Common myeloid progenitor, CD34-positive (primary cell): Measurements from ENCODE around the gene KIF19.

Experiments
- CTCF ChIA-PET: fragments of 350-600 bp; sonication (Branson Sonifier 250); formaldehyde crosslinking; loops from one replicate; lab custom pipeline; 2021; ENCODE audit warnings: antibody characterized with exemption; lab: Charles Lee
- POLR2A ChIA-PET: fragments of 350-600 bp; sonication (Branson Sonifier 250); formaldehyde crosslinking; loops from one replicate; lab custom pipeline; 2021; ENCODE audit warnings: antibody characterized with exemption; lab: Charles Lee
- DNase-seq, 3 donors: peaks; one replicate each; pipeline versions ENCODE4 v3.0.0 to v3.0.0-alpha.2; 2013
- H3K27ac ChIP-seq, 2 experiments: 1 replicate in 1 of 2; 2 replicates in 1 of 2; pipeline ENCODE4 v1.7.0; 2013; ENCODE audit warnings: inconsistent platforms in 2 of 2, low read length in 2 of 2, mild to moderate bottlenecking in 2 of 2, low read depth in 1 of 2, moderate library complexity in 1 of 2; ENCODE audit not compliant: severe bottlenecking in 2 of 2, insufficient read depth in 1 of 2, poor library complexity in 1 of 2
- H3K27me3 ChIP-seq, 5 experiments: replicated peaks in 2 of 5; 1 replicate in 3 of 5; 2 replicates in 2 of 5; pipeline versions ENCODE4 v1.6.1 to v1.7.0; 2013; ENCODE audit warnings: low read length in 4 of 5, mild to moderate bottlenecking in 2 of 5, moderate library complexity in 2 of 5, inconsistent platforms in 1 of 5; ENCODE audit not compliant: insufficient read depth in 5 of 5, control insufficient read depth in 4 of 5
- H3K36me3 ChIP-seq, 4 experiments: 1 replicate in 2 of 4; 2 replicates in 2 of 4; pipeline versions ENCODE4 v1.6.1 to v1.7.0; 2013; ENCODE audit warnings: low read length in 3 of 4, control low read depth in 1 of 4, mild to moderate bottlenecking in 1 of 4; ENCODE audit not compliant: control insufficient read depth in 4 of 4, insufficient read depth in 4 of 4
- H3K4me1 ChIP-seq, 4 experiments: 1 replicate in 3 of 4; 2 replicates in 1 of 4; pipeline versions ENCODE4 v1.6.1 to v1.7.1; 2013; ENCODE audit warnings: low read length in 3 of 4, mild to moderate bottlenecking in 3 of 4, control low read depth in 1 of 4, inconsistent platforms in 1 of 4, moderate library complexity in 1 of 4; ENCODE audit not compliant: control insufficient read depth in 4 of 4, insufficient read depth in 4 of 4; ENCODE audit errors: control extremely low read depth in 1 of 4
- H3K4me3 ChIP-seq, 7 experiments: 1 replicate in 4 of 7; 2 replicates in 3 of 7; pipeline versions ENCODE4 v1.5.1 to v1.7.0; 2013; ENCODE audit warnings: mild to moderate bottlenecking in 7 of 7, low read length in 6 of 7, moderate library complexity in 6 of 7, inconsistent platforms in 2 of 7, low read depth in 2 of 7, control low read depth in 1 of 7; ENCODE audit not compliant: insufficient read depth in 4 of 7, control insufficient read depth in 1 of 7; ENCODE audit errors: extremely low read depth in 1 of 7
- H3K9me3 ChIP-seq, 5 experiments: 1 replicate in 4 of 5; 2 replicates in 1 of 5; pipeline versions ENCODE4 v1.6.1 to v1.7.1; 2013; ENCODE audit warnings: low read length in 4 of 5, mild to moderate bottlenecking in 2 of 5, inconsistent platforms in 1 of 5, low read depth in 1 of 5, moderate library complexity in 1 of 5; ENCODE audit not compliant: control insufficient read depth in 4 of 5, insufficient read depth in 2 of 5; ENCODE audit errors: control extremely low read depth in 1 of 5
- WGBS: methylation state at CpG from one replicate; pipeline ENCODE4 v1.1.5; 2013; ENCODE audit not compliant: insufficient coverage; 5-methylcytosine and 5-hydroxymethylcytosine counted together

Gene KIF19

DNA sequence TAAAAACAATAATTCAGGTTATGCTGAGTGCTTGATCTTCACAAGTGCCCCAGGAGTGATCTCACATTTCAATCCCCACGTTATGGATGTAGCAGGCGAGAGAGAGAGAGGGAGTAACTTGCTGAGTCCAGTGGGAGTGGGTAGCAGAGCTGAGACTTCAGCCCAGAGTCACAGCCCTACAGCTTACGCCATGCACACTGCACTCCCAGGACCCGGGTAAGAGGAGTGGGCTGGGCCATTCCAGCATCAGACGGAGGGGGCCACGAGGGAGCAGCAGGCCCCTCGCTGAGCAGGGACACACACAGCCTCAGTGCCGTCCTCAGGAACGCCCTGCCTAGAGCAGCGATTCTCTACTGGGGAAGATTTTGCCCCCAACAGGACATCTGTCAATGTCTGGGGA is 9.8 kb upstream of the KIF19 start:
- H3K4me1 ChIP-seq: no peaks in the 10 kb centered on the region
- peaks cover 0 to 6% (median 5%) of the 10 kb centered on the region in 5 experiments for H3K9me3 ChIP-seq
- DNase-seq: no peak
- H3K27ac ChIP-seq: no peak overlapping the region
- ChIA-PET POLR2A (no interaction called here), CTCF (interaction anchor here (0.9 to 1.5 kb wide), 5 partner anchors 15 to 39 kb away, joined by 3 to 4 read pairs (median 3); no protein-coding TSS in a partner anchor)
- 79% methylated on average over 8 of the region's 10 CpGs for WGBS
- no peaks in the 10 kb centered on the region for H3K36me3 ChIP-seq
- H3K4me3 ChIP-seq: no peak overlapping the region
- peaks cover 0 to 3% (median 0%) of the 10 kb centered on the region in 5 experiments for H3K27me3 ChIP-seq

DNA sequence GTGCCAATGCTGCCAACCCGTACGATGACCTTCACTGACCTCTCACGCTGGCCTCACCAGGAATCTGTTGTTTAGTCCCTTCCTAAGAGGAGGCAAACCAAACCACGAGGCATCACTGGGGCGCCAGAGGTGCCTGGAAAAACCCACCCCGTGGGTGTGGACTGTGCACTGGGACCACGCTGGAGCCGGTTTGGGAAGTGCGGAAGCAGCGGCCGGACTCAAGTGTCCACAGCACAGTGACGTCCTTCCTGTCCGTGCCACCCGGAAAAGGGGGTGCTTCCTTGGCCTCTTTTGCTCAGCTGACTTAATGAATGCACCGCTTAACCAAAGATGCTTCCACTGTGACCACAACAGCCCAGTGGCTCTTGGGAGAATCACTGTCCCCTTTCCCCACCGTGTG is 9.0 kb upstream of the KIF19 start:
- H3K9me3 ChIP-seq: peaks cover 0 to 5% (median 3%) of the 10 kb centered on the region in 5 experiments
- no peaks in the 10 kb centered on the region for H3K36me3 ChIP-seq
- CTCF ChIA-PET: interaction anchor here (0.6 to 1.5 kb wide), 4 partner anchors 36 to 42 kb away, joined by 3 to 4 read pairs (median 4); no protein-coding TSS in a partner anchor
- 92% methylated on average over 16 of the region's 16 CpGs for WGBS
- H3K4me3 ChIP-seq: no peak overlapping the region
- H3K27me3 ChIP-seq: peaks cover 0 to 3% (median 0%) of the 10 kb centered on the region in 5 experiments
- no peak for DNase-seq
- no peak overlapping the region for H3K27ac ChIP-seq
- H3K4me1 ChIP-seq: no peaks in the 10 kb centered on the region
- POLR2A ChIA-PET: no interaction called here

DNA sequence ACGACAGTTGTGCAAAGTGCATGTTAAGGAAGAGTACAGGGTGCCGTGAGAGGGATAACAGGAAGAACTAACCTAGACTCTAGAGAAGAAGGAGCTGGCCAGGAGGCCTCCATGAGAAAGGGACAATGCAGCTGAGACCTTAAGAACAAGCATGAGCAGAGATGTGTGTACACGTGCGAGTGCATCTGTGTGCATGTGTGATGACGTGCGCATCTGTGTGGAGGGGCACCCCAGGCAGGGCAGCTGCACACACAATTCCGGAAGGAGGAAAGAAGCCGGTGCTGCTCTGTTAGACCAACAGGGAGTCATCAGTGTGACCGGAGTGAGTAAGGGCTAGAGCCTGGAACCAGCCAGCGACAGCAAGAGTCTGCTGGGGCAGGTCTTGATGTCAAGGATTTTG is 7.6 kb upstream of the KIF19 start:
- no peaks in the 10 kb centered on the region for H3K36me3 ChIP-seq
- no peaks in the 10 kb centered on the region for H3K4me1 ChIP-seq
- WGBS: 96% methylated on average over 9 of the region's 10 CpGs
- H3K9me3 ChIP-seq: no peaks in the 10 kb centered on the region
- no peak overlapping the region for H3K4me3 ChIP-seq
- H3K27ac ChIP-seq: no peak overlapping the region
- H3K27me3 ChIP-seq: peaks cover 0 to 3% (median 0%) of the 10 kb centered on the region in 5 experiments
- ChIA-PET POLR2A (no interaction called here), CTCF (no interaction called here)
- no peak for DNase-seq

DNA sequence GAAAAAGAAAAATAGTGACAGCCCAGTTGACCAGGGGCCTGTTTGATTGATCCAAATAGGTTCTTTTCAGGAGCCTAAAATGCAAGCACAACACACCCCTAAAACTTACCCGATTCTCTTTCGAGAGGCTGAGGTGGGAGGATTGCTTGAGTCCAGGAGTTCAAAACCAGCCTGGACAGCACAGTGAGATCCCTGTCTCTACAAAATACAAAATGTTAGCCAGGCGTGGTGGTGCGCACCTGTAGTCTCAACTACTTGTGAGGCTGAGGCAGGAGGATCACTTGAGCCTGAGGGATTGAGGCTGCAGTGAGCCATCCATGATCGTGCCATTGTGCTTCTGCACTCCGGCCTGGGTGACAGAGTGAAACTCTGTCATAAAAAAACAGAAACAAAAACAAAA is 1.5 kb upstream of the KIF19 start:
- Histone ChIP-seq H3K27me3 (peaks cover 0 to 31% (median 29%) of the 10 kb centered on the region in 5 experiments), H3K9me3 (no peaks in the 10 kb centered on the region), H3K36me3 (no peaks in the 10 kb centered on the region), H3K4me3 (no peak overlapping the region), H3K4me1 (peaks cover 0 to 19% (median 14%) of the 10 kb centered on the region in 4 experiments), H3K27ac (no peak overlapping the region)
- DNase-seq: no peak
- WGBS: 98% methylated on average over 4 of the region's 6 CpGs
- POLR2A ChIA-PET: interaction anchor here (0.6 kb wide), 1 partner anchor 32 kb away, joined by 4 read pairs; no protein-coding TSS in a partner anchor
- CTCF ChIA-PET: no interaction called here

GRCh38 chr17:74325376-74325742 is 667 bp upstream of the KIF19 start:
- CTCF ChIA-PET: no interaction called here
- DNase-seq: peak in 1 of 3 donors; percentile 23
- Histone ChIP-seq H3K36me3 (no peaks in the 10 kb centered on the region), H3K4me3 (peak overlapping the region in 3 of 7 experiments; percentile 57 to 64 (median 62)), H3K27me3 (peaks cover 0 to 35% (median 29%) of the 10 kb centered on the region in 5 experiments), H3K27ac (no peak overlapping the region), H3K4me1 (peaks cover 0 to 19% (median 14%) of the 10 kb centered on the region in 4 experiments), H3K9me3 (no peaks in the 10 kb centered on the region)
- POLR2A ChIA-PET: no interaction called here
- 36% methylated on average over 8 of the region's 11 CpGs for WGBS

DNA sequence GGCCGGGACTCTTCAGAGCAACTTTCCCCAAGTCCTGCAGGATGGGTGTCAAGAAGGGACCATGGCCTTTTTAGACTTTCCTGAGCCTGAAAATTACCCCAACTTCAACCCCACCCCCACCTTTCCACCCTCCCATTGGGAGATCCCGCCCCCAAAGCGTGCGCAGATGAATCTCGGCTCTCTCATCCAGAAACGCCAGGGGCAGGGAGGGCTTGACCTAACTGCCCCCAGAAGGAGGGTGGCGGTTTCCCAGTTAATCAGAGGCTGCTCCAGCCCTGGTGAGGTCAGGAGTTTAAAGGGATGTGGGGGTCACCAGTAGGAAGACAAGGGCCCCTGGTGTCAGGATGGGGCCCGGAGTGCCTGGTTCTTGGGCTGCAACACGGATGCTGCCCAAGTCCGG is 480 bp downstream of the KIF19 start:
- WGBS: 38% methylated on average over 9 of the region's 10 CpGs
- ChIA-PET POLR2A (interaction anchor here (0.6 kb wide), 1 partner anchor 35 kb away, joined by 3 read pairs; the partner anchor contains the start of gene BTBD17), CTCF (no interaction called here)
- peaks cover 0 to 19% (median 14%) of the 10 kb centered on the region in 4 experiments for H3K4me1 ChIP-seq
- peak overlapping the region in 5 of 7 experiments; percentile 6 to 64 (median 57) for H3K4me3 ChIP-seq
- H3K36me3 ChIP-seq: no peaks in the 10 kb centered on the region
- H3K27ac ChIP-seq: no peak overlapping the region
- H3K27me3 ChIP-seq: peaks cover 0 to 35% (median 29%) of the 10 kb centered on the region in 5 experiments
- H3K9me3 ChIP-seq: no peaks in the 10 kb centered on the region
- no peak for DNase-seq

DNA sequence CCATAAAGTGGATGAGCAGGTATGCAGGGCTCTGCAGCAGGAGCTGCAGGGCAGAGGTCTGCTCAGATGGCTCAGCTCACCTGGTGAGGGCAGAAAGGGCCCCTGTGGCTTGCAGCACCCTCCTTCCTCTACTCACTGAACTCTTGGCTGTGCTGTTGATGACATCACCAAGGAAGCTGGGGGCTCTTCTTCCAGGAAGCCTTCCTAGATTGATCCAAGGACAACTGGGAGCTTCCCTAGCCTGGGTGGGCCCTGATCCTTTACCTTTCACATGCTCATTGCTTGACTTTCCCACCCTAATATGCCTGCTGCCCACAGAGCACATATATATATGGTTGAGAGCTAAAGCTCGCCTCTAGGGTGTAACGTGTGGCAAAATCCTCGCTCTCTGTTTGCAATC is 2.5 kb downstream of the KIF19 start:
- H3K4me3 ChIP-seq: no peak overlapping the region
- H3K27ac ChIP-seq: no peak overlapping the region
- H3K9me3 ChIP-seq: no peaks in the 10 kb centered on the region
- 94% methylated on average over 3 of the region's 3 CpGs for WGBS
- peaks cover 0 to 29% (median 22%) of the 10 kb centered on the region in 4 experiments for H3K4me1 ChIP-seq
- peaks cover 0 to 35% (median 26%) of the 10 kb centered on the region in 5 experiments for H3K27me3 ChIP-seq
- no peaks in the 10 kb centered on the region for H3K36me3 ChIP-seq
- ChIA-PET POLR2A (no interaction called here), CTCF (interaction anchor here (1.4 kb wide), 2 partner anchors 24 to 28 kb away, joined by 3 read pairs; no protein-coding TSS in a partner anchor)
- DNase-seq: no peak
